ENCODE measurements around the gene RHBDD1. TPM values are rescaled to one million over a fixed set of nuclear protein-coding genes. Genes with fewer than 3 reads are reported as not detected.
"Not testable (repeated sequence)": the region's sequence is repeated elsewhere in the genome, so short reads cannot be mapped to it uniquely, and the experiment has no call there.

Gene RHBDD1
- total RNA-seq, 2 donors from 2014 or later = 40.1 to 43.3 TPM

DNA sequence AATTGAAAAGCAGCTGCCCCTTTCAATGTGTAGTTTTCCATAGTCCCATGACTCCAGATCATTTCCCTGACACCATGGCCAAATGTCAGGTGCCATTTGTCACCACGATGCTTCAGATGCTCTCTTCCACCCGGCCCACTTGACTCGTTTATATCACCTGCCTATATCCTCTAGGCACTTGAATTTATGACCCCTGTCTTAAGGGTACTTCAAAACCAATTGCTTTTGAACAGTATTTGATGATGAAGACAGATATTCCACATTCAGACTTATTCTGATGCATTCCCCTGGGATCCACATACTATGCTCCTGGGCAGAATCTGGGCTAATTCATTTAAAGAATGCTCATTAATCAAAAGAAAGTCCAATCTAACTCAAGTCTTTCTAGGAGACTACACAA is 16.9 kb upstream of the RHBDD1 start:
- H3K9me3 Mint-ChIP-seq = no peaks in the 10 kb centered on the region
- H3K27me3 Mint-ChIP-seq = peaks cover 12 to 19% of the 10 kb centered on the region in 2 donors
- no peaks in the 10 kb centered on the region for H3K4me1 Mint-ChIP-seq (ENCODE audit: low read depth in 2 of 2)
- no peak overlapping the region for H3K27ac Mint-ChIP-seq
- no peak for DNase-seq (ENCODE audit: low spot score)
- H3K36me3 Mint-ChIP-seq = no peaks in the 10 kb centered on the region
- H3K4me3 Mint-ChIP-seq = no peak overlapping the region
- no peak for ATAC-seq

DNA sequence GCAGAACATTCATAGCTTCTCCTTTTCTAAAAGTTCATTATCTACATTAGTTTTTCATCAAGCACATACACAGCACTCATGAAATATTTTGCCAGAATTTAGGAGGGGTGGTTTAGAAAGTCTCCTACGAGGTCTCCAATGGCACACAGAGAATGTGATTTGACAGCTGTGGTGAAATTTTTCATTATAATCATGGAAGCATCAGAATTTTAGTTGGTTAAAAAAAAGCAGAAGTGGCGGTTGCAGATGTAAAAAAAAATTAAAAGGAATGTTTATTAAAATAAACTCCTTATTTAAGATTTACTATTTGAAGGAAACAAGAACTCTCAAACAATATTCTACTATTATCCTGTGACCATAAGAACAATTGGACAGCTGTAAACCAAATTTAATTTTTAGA is 10.8 kb upstream of the RHBDD1 start:
- DNase-seq (ENCODE audit: low spot score) (no peak), ATAC-seq (no peak)
- no peaks in the 10 kb centered on the region for H3K9me3 Mint-ChIP-seq
- no peak overlapping the region for H3K4me3 Mint-ChIP-seq
- no peak overlapping the region for H3K27ac Mint-ChIP-seq
- no peaks in the 10 kb centered on the region for H3K4me1 Mint-ChIP-seq (ENCODE audit: low read depth in 2 of 2)
- no peaks in the 10 kb centered on the region for H3K36me3 Mint-ChIP-seq
- H3K27me3 Mint-ChIP-seq = no peaks in the 10 kb centered on the region

DNA sequence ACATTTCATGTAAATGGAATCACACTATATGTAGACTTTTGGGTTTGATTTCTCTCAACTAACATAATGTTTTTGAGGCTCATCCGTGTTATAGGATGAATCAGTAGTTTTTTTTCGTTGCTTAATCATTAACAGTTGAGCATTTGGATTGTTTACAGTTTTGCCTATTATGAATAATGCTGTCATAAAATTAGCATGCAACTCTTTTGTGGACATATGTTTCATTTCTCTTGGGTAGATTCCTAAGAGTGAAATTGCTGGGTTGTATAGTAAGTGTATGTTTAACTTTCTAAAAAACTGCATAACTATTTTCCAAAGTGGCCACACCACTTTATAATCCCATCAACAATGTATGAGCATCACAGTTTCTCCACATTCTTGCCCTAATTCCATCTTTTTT is 7.7 kb upstream of the RHBDD1 start:
- ATAC-seq (no peak), DNase-seq (ENCODE audit: low spot score) (no peak)
- no peaks in the 10 kb centered on the region for H3K9me3 Mint-ChIP-seq
- no peak overlapping the region for H3K4me3 Mint-ChIP-seq
- no peaks in the 10 kb centered on the region for H3K27me3 Mint-ChIP-seq
- H3K36me3 Mint-ChIP-seq = no peaks in the 10 kb centered on the region
- no peaks in the 10 kb centered on the region for H3K4me1 Mint-ChIP-seq (ENCODE audit: low read depth in 2 of 2)
- no peak overlapping the region for H3K27ac Mint-ChIP-seq

DNA sequence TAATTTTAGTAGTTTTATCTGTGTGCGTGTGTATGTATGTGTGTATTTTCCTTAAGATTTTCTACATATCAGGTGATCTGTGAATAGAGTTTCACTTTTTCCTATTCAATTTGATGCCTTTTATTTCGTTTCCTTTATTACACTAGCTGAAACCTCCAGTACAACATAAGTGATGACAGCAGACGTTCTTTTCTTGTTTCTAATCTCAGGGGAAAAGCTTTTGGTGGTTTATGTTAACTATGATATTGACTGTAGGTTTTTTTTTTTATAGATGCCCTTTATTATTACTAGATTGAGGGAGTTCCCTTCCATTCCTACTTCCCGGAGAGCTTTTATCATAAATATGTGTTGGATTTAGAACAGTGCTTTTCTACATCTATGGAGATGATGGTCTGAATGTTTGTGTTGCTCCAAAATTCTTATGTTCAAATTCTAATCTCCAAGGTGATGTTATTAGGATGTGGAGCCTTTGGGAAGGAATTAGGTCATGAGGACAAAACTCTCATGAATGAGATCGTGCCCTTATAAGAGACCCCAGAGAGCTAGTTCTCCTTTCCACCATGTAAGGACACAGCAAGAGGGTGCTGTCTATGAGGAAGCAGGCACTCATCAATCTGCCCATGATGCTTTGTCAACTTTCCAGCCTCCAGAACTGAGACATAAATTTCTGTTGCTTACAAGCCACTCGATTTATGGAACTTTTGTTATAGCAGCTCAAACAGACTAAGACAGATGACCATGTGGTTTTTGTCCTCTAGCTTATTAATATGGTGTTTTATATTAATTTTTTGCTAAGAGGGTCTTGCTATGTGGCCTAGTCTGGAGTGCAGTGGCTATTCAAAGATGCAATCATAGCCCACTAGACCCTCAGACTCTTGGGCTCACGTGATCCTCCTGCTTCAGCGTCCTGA is 5.9 kb upstream of the RHBDD1 start:
- no peak for ATAC-seq
- no peaks in the 10 kb centered on the region for H3K4me1 Mint-ChIP-seq (ENCODE audit: low read depth in 2 of 2)
- H3K9me3 Mint-ChIP-seq = no peaks in the 10 kb centered on the region
- no peak for DNase-seq (ENCODE audit: low spot score)
- H3K4me3 Mint-ChIP-seq = no peak overlapping the region
- no peaks in the 10 kb centered on the region for H3K36me3 Mint-ChIP-seq
- H3K27me3 Mint-ChIP-seq = no peaks in the 10 kb centered on the region
- H3K27ac Mint-ChIP-seq = no peak overlapping the region

DNA sequence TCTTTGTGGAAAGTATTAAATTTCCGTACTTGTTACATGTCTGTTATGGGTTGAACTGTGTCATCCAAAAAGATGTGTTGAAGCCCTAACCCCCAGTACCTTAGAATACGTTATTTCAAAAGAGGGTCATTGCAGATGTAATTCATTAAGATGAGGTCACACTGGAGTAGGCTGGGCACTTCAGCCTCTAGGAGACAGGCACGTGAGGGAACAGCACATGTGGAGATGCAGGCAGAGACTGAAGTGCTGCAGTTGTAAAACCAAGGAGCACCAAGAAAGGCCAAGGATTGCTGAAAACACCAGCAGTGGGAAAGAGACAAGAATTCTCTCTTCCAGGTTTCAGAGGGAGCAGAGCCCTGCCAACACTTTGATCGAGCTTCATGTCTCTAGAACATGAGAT is 4.6 kb upstream of the RHBDD1 start:
- Mint-ChIP-seq H3K36me3 (no peaks in the 10 kb centered on the region), H3K27ac (no peak overlapping the region), H3K4me3 (no peak overlapping the region), H3K27me3 (no peaks in the 10 kb centered on the region), H3K9me3 (no peaks in the 10 kb centered on the region), H3K4me1 (ENCODE audit: low read depth in 2 of 2) (peaks cover 1 to 3% of the 10 kb centered on the region in 2 donors)
- DNase-seq (ENCODE audit: low spot score) = no peak
- ATAC-seq = no peak

DNA sequence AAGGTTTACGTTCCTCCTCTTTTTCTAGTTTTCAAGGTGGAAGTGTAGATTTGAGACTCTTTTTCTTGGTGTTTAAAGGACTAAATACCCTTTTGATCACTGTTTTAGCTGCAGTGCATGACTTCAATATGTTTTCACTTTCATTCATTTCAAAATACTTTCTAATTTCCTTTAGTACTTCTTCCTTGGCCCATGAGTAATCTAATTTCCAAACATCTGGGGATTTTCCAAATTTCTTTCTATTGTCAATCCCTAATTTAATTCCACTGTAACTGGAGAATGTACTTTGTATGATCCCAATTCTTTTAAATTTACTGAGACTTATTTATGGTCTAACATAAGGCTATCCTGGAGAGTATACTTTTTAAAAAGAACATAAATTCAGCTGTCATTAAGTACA is 3.8 kb upstream of the RHBDD1 start:
- Mint-ChIP-seq H3K36me3 (no peaks in the 10 kb centered on the region), H3K9me3 (no peaks in the 10 kb centered on the region), H3K27ac (no peak overlapping the region), H3K4me1 (ENCODE audit: low read depth in 2 of 2) (peaks cover 7 to 9% of the 10 kb centered on the region in 2 donors), H3K27me3 (no peaks in the 10 kb centered on the region), H3K4me3 (no peak overlapping the region)
- ATAC-seq (no peak), DNase-seq (ENCODE audit: low spot score) (no peak)

DNA sequence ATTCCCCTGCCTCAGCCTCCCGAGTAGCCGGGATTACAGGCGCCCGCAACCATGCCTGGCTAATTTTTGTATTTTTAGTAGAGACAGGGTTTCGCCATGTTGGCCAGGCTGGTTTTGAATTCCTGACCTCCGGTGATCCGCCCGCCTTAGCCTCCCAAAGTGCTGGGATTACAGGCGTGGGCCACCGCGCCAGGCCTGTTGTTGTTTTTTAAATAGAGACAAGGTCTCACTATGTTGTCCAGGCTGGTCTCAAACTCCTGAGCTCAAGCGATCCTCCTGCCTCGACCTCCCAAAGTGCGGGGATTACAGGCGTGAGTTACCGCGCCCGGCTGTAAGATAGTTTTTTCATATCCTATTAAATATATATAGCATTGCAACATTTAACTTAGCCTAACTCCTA is 974 bp upstream of the RHBDD1 start:
- peak overlapping the region; percentile 89 for H3K4me3 Mint-ChIP-seq
- H3K9me3 Mint-ChIP-seq; DNase-seq (ENCODE audit: low spot score); H3K36me3 Mint-ChIP-seq; ATAC-seq; H3K27me3 Mint-ChIP-seq: not testable (repeated sequence)
- H3K4me1 Mint-ChIP-seq (ENCODE audit: low read depth in 2 of 2) = peaks cover 18 to 24% of the 10 kb centered on the region in 2 donors
- peak overlapping the region; percentile 56 to 97 for H3K27ac Mint-ChIP-seq

DNA sequence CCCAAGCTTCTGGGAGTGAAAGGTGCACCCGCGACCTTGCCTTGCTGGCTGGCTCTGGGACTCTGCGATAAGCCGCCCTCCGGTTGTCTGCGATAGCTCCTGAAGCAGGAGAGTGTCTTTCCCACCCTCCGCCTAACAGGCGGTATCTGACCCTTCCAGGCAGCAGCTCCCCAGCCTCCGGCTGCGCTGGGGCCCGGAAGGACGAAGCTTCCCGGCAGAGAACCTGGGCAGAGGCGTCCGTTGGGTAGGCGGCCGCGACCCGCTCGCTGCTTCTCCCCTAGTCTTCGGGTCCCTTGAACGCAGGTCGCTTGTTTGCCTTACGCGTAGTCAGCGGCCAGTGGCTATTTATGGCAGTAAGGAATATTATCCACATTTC is 446 bp upstream of the RHBDD1 start:
- no peaks in the 10 kb centered on the region for H3K27me3 Mint-ChIP-seq
- H3K4me1 Mint-ChIP-seq (ENCODE audit: low read depth in 2 of 2) = peaks cover 23 to 29% of the 10 kb centered on the region in 2 donors
- DNase-seq (ENCODE audit: low spot score) (no peak), ATAC-seq (peak in 1 of 2 donors; percentile 18)
- H3K4me3 Mint-ChIP-seq = peak overlapping the region; percentile 89
- peaks cover 5% of the 10 kb centered on the region for H3K36me3 Mint-ChIP-seq
- H3K27ac Mint-ChIP-seq = peak overlapping the region; percentile 97
- H3K9me3 Mint-ChIP-seq = no peaks in the 10 kb centered on the region

DNA sequence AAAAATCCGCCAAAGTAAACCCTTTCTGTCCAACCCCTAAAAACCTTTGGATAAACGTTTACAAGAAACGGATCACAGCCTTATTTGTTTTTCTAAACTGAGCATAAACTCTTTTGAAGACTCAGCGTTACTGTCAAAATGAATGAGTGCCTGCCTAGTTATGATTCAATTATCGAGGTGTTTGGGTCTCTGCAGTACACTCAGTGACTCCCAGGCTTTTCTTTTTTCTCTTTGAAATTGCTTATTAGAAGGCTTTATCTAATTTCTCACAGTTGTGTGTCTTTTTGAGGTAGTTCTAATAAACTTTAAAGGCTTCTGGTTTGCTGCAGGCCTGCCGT is 663 bp downstream of the RHBDD1 start:
- peaks cover 27 to 30% of the 10 kb centered on the region in 2 donors for H3K4me1 Mint-ChIP-seq (ENCODE audit: low read depth in 2 of 2)
- peaks cover 9% of the 10 kb centered on the region for H3K36me3 Mint-ChIP-seq
- no peak for DNase-seq (ENCODE audit: low spot score)
- peak overlapping the region; percentile 97 for H3K27ac Mint-ChIP-seq
- peak overlapping the region; percentile 89 for H3K4me3 Mint-ChIP-seq
- no peaks in the 10 kb centered on the region for H3K27me3 Mint-ChIP-seq
- no peaks in the 10 kb centered on the region for H3K9me3 Mint-ChIP-seq
- ATAC-seq = peak in 1 of 2 donors; percentile 28

DNA sequence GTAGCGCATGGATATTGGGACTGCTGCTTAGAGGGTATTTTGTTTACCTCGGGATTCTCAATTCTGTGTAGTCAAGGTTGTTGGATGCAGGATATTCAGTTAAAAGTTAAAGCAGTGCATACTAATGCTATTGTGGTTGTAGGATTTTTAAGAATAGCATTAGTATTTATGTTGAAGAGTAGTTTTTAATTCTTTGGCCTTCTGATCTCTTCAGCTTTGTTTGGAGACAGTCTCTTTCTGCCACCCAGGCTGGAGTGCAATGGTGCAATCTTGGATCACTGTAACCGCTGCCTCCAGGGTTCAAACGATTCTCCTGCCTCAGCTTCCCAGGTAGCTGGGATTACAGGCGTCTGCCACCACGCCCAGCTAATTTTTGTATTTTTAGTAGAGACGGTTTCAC is 1.5 kb downstream of the RHBDD1 start:
- Mint-ChIP-seq H3K4me1 (ENCODE audit: low read depth in 2 of 2) (peaks cover 27 to 32% of the 10 kb centered on the region in 2 donors), H3K36me3 (peaks cover 17% of the 10 kb centered on the region)

DNA sequence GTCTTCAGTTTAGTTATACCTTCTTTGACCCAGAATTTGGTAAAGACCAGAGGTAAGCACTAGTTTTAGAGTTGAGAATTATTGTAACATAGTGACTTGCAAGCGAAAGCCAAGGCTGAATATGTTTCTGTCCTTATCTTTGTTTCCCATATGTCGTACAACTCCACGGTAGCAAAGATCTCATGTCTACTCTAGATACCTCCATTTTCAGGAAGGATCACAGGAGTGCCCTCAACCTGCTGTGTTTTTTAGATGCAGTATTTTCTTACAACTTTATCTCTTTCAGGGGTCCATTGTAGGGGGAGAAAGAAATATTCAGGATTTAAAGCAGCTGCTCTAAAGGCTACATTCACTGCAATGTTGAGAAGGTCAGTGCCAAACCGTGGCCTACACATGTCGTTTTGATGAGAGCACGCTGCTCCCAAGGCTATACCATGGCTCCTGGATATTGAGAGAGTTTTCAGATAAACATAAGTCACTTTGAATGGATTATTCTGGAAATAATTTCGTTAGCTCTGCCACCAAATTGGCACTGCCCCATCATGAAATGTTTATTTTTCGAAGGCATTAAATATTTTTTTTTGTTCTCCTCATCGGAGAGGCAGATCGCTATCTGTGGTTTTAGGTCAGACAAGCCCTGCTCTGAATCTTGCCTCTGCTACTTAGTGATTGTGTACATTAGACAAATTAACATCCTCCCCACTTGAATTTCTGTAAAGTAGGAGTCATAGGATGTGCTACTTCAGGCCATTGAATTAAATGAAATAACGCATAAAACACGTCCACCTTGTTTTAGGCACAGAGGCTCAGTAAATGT is 2.1 kb downstream of the RHBDD1 start:
- Mint-ChIP-seq H3K27ac (peak overlapping the region; percentile 97), H3K9me3 (no peaks in the 10 kb centered on the region), H3K36me3 (peaks cover 22% of the 10 kb centered on the region), H3K27me3 (no peaks in the 10 kb centered on the region), H3K4me1 (ENCODE audit: low read depth in 2 of 2) (peaks cover 27 to 38% of the 10 kb centered on the region in 2 donors), H3K4me3 (peak overlapping the region; percentile 89)
- ATAC-seq = no peak
- no peak for DNase-seq (ENCODE audit: low spot score)

More for the DNA sequence above, 1.5 kb downstream of the RHBDD1 start:
- H3K9me3 Mint-ChIP-seq = no peaks in the 10 kb centered on the region
- no peaks in the 10 kb centered on the region for H3K27me3 Mint-ChIP-seq
- ATAC-seq (no peak), DNase-seq (ENCODE audit: low spot score) (no peak)
- H3K27ac Mint-ChIP-seq = peak overlapping the region; percentile 97
- peak overlapping the region; percentile 89 for H3K4me3 Mint-ChIP-seq

DNA sequence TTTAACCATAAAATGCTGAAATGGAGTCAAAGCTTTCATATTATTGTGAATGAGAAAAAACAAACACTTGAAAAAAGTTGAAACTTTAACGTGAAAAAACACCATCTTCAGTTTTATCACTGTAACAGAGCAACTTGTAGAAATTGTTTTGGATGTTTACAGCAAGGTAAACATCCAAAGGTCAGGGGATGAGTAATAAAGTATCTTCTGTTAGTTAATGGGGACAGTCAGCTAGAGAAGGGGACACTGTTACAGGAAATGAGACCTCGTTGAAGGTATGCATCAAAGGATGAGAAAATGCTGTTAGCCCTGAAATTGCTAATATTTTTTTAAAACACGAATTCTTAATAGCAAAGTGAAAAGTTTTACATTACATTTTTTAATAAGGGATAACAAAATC is 2.9 kb downstream of the RHBDD1 start:
- Mint-ChIP-seq H3K9me3 (no peaks in the 10 kb centered on the region), H3K36me3 (peaks cover 28% of the 10 kb centered on the region), H3K27ac (peak overlapping the region; percentile 97), H3K4me1 (ENCODE audit: low read depth in 2 of 2) (peaks cover 30 to 46% of the 10 kb centered on the region in 2 donors), H3K27me3 (no peaks in the 10 kb centered on the region), H3K4me3 (peak overlapping the region; percentile 37)
- ATAC-seq = no peak
- DNase-seq (ENCODE audit: low spot score) = no peak

DNA sequence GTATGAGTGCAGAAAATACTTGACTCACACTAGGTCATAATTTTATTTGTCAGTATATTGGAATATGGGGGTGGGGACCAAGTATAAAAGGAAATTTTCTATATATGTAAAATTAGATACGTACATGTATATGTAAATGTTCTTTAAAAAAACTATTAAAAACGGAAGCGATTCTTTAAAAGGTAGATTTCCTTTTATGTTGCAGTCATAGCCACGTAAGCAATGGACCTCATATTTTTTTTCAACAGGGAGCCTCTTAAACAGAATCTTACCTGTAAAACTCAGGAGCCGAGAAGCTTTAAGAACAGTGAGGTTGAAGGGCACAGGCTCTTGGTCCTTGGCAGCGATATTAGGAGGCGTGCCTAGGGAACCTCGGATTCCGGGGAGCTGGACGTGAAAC is 3.3 kb downstream of the RHBDD1 start:
- DNase-seq (ENCODE audit: low spot score) (no peak), ATAC-seq (no peak)
- no peaks in the 10 kb centered on the region for H3K27me3 Mint-ChIP-seq
- H3K36me3 Mint-ChIP-seq = peaks cover 30% of the 10 kb centered on the region
- H3K27ac Mint-ChIP-seq = peak overlapping the region; percentile 97
- peak overlapping the region; percentile 37 for H3K4me3 Mint-ChIP-seq
- H3K9me3 Mint-ChIP-seq = no peaks in the 10 kb centered on the region
- H3K4me1 Mint-ChIP-seq (ENCODE audit: low read depth in 2 of 2) = peaks cover 30 to 46% of the 10 kb centered on the region in 2 donors

DNA sequence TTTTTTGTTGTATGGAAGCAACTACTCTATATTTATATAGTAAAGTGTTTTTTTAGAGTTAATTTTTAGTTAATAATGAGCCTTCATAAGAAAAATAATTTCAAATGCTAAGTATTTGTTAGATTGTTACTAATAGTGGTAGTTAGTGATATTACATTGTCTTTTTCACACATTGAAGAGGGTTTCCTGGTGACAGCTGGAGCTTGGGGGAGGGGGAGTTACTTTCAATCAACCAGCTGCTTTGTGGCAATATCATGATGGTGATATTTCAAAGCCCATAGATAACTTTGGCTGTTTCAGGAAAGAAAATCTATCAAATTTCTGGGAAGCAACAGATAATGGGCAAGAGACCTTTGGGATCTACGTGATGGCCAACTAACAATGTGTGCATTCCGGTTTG is 4.1 kb downstream of the RHBDD1 start:
- Mint-ChIP-seq H3K4me1 (ENCODE audit: low read depth in 2 of 2) (peaks cover 30 to 46% of the 10 kb centered on the region in 2 donors), H3K27ac (peak overlapping the region in 1 of 2 donors; percentile 29), H3K36me3 (peaks cover 30% of the 10 kb centered on the region), H3K4me3 (peak overlapping the region; percentile 34), H3K9me3 (no peaks in the 10 kb centered on the region), H3K27me3 (no peaks in the 10 kb centered on the region)
- DNase-seq (ENCODE audit: low spot score) = no peak
- ATAC-seq = no peak
